HAP-1 (cell line): ENCODE data around the gene FGF10.

ENCODE experiments used
- DNase-seq, 2 experiments: peaks; one replicate each; pipeline ENCODE4 v3.0.0-alpha.2; 2016 to 2020; ENCODE audit warnings: low spot score in 2 of 2
- H3K27me3 ChIP-seq: fragments of 250-450 bp; sonication (Bioruptor Pico); 2 replicates; pipeline ENCODE4 v1.5.1; 2020; ENCODE audit warnings: low read depth, mild to moderate bottlenecking, moderate library complexity
- H3K36me3 ChIP-seq: fragments of 250-450 bp; sonication (Bioruptor Pico); replicated peaks from 2 replicates; pipeline ENCODE4 v1.5.1; 2020; ENCODE audit warnings: mild to moderate bottlenecking
- H3K4me1 ChIP-seq: fragments of 250-450 bp; sonication (Bioruptor Pico); 2 replicates; pipeline ENCODE4 v1.5.1; 2020; ENCODE audit warnings: mild to moderate bottlenecking
- H3K4me3 ChIP-seq: fragments of 250-450 bp; sonication (Bioruptor Pico); 2 replicates; pipeline ENCODE4 v1.5.1; 2020; ENCODE audit warnings: mild to moderate bottlenecking, moderate library complexity
- H3K9me3 ChIP-seq: fragments of 250-450 bp; sonication (Bioruptor Pico); 2 replicates; pipeline ENCODE4 v1.5.1; 2020; ENCODE audit warnings: mild to moderate bottlenecking, moderate library complexity
- in situ Hi-C: fragments of 300-500 bp; cut with MboI; formaldehyde crosslinking; loops from 3 replicates; pipeline ENCODE4 v1.14.3; 2020; ENCODE audit warnings: low sequenced_read_pairs, inconsistent platforms, mixed read lengths

Gene FGF10

DNA sequence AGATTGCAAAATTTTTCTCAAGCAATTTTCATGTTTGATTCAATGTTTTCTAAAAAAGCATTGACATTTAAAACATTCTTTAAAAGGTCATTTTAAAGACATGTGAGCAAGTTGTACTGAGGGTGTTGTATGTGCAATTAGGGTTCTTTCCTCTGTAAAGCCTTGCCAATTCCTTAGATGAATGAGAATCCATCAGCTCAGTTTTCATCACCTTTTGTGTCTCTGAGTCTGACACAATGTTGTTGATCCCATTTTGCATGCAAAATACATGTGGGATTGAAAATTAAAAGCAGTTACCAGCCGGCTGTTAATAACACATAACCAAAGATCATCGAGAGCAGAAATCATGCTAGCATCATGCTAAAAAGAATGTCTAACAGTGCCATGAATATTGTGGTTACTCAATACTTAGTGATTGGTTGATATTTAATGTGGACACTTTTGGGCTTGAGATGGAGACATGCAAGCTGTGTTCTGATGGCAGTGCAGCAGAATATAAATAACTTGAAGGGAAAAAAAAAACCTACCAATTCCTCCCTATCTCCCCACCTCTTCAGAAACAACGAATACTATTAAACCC lies 57.7 kb downstream of the FGF10 start:
- Histone ChIP-seq H3K4me1 (no peaks in the 10 kb centered on the region), H3K9me3 (no peaks in the 10 kb centered on the region), H3K27me3 (no peaks in the 10 kb centered on the region), H3K4me3 (no peak overlapping the region), H3K36me3 (no peaks in the 10 kb centered on the region)
- in situ Hi-C loops: no loop called here
- DNase-seq: no peak

DNA sequence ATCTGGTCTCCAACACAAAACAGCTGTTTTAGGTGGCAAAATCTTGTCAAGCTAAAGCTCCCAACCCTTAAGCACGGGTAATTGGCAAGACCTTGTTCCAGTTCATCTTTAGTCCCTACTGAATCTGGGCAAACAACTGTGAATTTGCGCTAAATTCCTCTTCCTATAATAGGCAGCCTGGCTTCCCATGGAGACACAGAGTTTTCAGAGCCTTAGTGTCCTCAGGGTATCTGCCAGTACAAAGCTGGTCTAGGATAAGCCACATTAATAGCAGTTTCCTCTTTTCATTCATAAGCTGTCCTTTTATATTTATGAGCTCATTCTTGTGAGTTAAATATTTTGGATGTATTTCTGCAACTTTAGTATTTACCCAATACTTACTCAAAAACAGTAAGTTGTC lies 59.5 kb downstream of the FGF10 start:
- DNase-seq: no peak
- Histone ChIP-seq H3K4me3 (no peak overlapping the region), H3K27me3 (no peaks in the 10 kb centered on the region), H3K36me3 (no peaks in the 10 kb centered on the region), H3K9me3 (no peaks in the 10 kb centered on the region), H3K4me1 (no peaks in the 10 kb centered on the region)
- in situ Hi-C loops: no loop called here

DNA sequence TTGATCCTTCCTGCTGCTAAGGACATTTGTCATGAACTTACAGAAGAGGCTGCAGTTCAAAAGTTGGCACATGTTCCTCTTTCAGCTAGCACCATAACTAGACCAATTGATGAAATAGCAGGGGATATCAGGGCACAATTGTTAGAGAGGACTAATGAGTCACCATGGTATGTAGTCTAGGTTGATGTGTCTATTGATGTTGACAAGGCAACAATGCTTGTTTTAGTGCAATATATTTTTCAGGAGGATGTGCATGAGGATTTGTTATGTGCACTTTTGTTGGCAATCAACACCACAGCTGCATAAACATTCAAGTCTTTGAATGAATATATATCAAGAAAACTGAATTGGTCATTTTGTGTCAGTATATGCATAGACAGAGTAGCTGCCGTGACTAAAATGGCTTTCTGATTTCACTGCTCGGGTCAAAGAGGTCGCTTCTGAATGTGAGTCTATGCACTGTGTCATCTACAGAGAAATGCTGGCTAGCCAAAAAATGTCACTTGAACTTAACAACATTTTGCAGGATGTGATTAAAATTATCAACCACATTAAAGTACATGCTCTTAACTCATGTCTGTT lies 68.0 kb downstream of the FGF10 start:
- no peaks in the 10 kb centered on the region for H3K9me3 ChIP-seq
- in situ Hi-C loops: no loop called here
- no peak overlapping the region for H3K4me3 ChIP-seq
- H3K4me1 ChIP-seq: no peaks in the 10 kb centered on the region
- H3K27me3 ChIP-seq: no peaks in the 10 kb centered on the region
- no peak for DNase-seq
- H3K36me3 ChIP-seq: no peaks in the 10 kb centered on the region

DNA sequence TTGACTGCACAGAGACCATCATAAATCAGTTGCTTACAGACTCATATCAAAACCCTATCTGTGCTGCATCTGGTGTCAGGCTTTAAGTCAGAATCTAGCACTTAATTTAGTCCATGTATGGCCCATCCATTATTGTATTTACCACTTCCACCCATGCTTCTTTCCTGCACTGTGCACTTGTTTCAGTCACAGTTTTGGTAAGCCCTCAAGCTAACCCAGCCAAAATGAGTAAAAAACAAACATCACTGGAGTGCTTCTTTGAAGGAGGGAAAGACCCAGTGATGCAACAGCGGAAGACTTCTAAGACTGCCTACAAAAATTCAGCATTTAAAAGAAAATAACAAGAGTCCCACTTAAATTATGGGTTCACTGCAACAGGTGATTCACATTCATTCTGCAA lies 69.0 kb downstream of the FGF10 start:
- no peak overlapping the region for H3K4me3 ChIP-seq
- H3K27me3 ChIP-seq: no peaks in the 10 kb centered on the region
- no peaks in the 10 kb centered on the region for H3K36me3 ChIP-seq
- no peak for DNase-seq
- in situ Hi-C loops: no loop called here
- H3K9me3 ChIP-seq: no peaks in the 10 kb centered on the region
- no peaks in the 10 kb centered on the region for H3K4me1 ChIP-seq

DNA sequence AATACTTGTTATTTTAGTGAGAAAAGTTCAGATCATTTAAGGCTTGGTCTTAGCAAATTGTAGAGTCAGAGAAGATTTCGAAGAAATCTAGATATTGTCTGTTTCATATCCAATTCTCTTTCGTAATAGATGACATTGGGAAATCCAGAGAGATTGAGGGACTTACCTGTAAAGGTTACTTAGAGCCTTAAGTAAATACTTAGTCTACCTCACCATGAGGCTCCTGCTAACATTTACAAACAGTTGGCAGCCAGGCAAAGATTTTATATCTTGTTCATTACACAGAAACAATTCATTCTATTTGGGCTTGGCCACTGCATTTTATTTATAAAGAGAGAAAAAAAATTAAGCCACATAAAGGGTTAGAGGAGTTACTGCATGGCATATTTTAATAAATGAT lies 70.3 kb downstream of the FGF10 start:
- no peaks in the 10 kb centered on the region for H3K27me3 ChIP-seq
- no peak for DNase-seq
- in situ Hi-C loops: no loop called here

DNA sequence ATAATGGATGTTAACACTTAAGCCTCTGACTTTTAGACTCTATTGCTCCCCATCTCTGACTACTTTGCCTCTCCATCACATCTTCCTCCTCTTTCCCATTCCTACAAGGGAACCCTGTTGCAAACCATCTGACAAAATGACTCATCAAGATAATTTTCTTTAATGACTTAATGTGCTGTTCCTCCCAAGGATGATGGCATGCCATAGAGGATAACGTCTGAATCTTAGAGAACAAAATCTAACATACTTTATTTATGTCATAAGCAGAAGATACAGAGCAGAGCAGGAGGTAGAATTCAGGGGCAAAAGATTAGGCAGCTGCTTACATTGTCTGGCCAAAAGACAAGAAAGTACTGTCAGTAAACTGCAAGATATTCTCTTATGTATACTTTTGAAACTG lies 76.8 kb downstream of the FGF10 start:
- no peaks in the 10 kb centered on the region for H3K4me1 ChIP-seq
- H3K9me3 ChIP-seq: no peaks in the 10 kb centered on the region
- H3K4me3 ChIP-seq: no peak overlapping the region
- no peaks in the 10 kb centered on the region for H3K36me3 ChIP-seq
- in situ Hi-C loops: no loop called here
- no peaks in the 10 kb centered on the region for H3K27me3 ChIP-seq
- DNase-seq: no peak

More for the DNA sequence above, 70.3 kb downstream of the FGF10 start:
- Histone ChIP-seq H3K4me3 (no peak overlapping the region), H3K36me3 (no peaks in the 10 kb centered on the region), H3K9me3 (no peaks in the 10 kb centered on the region), H3K4me1 (no peaks in the 10 kb centered on the region)

DNA sequence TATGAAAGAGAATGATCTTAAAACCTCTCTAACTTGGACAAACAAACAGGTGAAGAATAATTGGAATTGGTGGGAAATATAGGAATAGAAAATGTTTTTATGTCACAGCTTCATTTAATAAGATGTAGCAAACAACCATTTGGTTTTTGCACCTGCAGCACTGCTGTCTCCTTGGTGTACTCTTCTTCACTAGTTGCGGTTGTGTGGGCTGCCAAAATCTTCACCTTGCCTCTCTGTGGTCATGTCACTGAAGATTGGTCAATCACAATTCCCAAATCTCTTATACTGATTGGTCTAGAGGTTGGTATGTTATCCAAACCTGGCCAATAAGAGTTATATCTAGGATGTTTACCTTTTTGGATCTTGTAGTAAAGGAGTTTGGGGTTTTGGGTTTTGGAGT lies 88.7 kb downstream of the FGF10 start:
- no peak for DNase-seq
- in situ Hi-C loops: no loop called here

DNA sequence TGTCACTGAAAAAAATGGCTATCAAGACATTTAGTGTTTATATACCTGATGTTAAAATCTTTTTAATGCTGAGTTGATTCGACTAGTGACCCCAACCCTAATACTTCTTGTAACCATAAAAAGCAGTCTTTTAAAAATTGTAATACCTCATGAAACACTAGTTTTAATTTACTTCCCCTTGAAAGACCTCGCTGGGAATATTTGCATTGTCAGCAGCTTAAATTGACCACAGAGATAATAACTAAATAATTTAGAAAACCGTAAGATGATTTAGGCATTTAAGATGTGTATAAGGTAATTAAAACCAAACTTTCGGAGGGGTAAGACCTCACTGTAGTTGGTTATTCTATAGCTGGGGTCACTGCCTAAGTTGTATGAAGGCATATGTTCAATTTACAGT lies 89.8 kb downstream of the FGF10 start:
- Histone ChIP-seq H3K36me3 (no peaks in the 10 kb centered on the region), H3K9me3 (no peaks in the 10 kb centered on the region), H3K4me3 (no peak overlapping the region), H3K4me1 (no peaks in the 10 kb centered on the region), H3K27me3 (no peaks in the 10 kb centered on the region; the same call in 1 of the 2 replicates)
- in situ Hi-C loops: no loop called here
- DNase-seq: no peak

More for the DNA sequence above, 88.7 kb downstream of the FGF10 start:
- H3K4me1 ChIP-seq: no peaks in the 10 kb centered on the region
- no peaks in the 10 kb centered on the region for H3K36me3 ChIP-seq
- no peaks in the 10 kb centered on the region for H3K9me3 ChIP-seq
- H3K27me3 ChIP-seq: no peaks in the 10 kb centered on the region; the same call in 1 of the 2 replicates
- no peak overlapping the region for H3K4me3 ChIP-seq

DNA sequence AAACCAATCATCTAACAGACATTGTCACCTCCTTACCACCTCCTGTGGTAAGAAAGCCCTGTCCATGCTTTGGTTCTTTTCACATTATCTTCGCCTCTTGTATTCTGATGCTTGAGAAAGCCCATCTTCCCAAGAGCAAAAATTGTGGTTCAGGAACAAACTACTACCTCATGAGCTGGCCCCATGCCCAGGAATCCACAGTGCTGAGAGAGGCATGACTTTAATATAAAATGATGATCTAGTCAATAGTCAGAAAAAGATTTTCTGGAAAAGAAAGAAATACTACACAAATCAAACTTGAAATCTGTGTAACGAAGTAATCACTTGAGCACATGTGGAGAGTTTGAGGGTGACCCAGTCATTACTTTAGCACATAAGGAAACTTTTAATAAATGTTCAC lies 94.7 kb downstream of the FGF10 start:
- DNase-seq: no peak
- Histone ChIP-seq H3K9me3 (no peaks in the 10 kb centered on the region), H3K36me3 (no peaks in the 10 kb centered on the region), H3K4me3 (no peak overlapping the region), H3K27me3 (no peaks in the 10 kb centered on the region; the same call in 1 of the 2 replicates), H3K4me1 (no peaks in the 10 kb centered on the region)
- in situ Hi-C loops: no loop called here

DNA sequence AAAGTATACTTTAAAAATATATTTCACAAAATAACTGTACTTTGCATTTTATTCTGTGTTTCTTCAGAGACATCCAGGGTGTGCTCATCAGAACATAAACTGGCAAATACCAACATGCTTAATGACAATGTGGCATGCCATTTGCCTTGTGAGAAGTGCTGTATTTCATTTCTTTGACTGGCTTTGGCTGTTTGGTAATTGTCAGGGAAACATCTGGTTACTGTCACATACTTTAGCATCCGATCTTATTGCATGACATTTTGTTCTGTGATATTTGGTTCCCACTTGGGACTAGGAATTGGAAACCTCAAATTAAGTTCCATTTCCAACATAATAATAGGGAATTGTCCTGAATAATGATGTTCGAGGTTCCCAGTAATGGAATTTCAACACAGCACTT lies 96.5 kb downstream of the FGF10 start:
- H3K27me3 ChIP-seq: no peaks in the 10 kb centered on the region
- H3K4me3 ChIP-seq: no peak overlapping the region
- no peak for DNase-seq
- H3K4me1 ChIP-seq: no peaks in the 10 kb centered on the region
- H3K36me3 ChIP-seq: no peaks in the 10 kb centered on the region
- in situ Hi-C loops: no loop called here
- no peaks in the 10 kb centered on the region for H3K9me3 ChIP-seq

DNA sequence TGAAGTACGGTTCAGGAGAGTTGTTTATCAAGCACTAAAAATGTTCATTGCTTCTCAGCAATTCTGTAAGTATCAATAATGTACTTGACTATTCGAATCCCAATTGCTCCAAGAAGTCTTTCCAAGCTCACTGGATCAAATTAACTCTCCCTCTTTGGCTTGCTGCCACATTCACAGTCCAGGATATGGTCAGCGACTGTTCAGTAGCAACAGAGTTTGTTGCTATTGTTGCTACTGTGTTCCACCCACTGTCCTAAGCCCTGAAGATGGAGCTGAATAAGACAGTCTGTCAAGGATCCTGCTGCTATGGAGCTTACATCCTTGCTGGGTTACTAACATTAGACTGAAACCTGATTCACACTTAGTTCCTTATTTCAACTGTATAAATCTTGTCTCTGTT lies 110.8 kb downstream of the FGF10 start:
- in situ Hi-C loops: no loop called here
- Histone ChIP-seq H3K36me3 (no peaks in the 10 kb centered on the region), H3K4me1 (no peaks in the 10 kb centered on the region), H3K9me3 (no peaks in the 10 kb centered on the region), H3K4me3 (no peak overlapping the region), H3K27me3 (no peaks in the 10 kb centered on the region)
- DNase-seq: no peak

DNA sequence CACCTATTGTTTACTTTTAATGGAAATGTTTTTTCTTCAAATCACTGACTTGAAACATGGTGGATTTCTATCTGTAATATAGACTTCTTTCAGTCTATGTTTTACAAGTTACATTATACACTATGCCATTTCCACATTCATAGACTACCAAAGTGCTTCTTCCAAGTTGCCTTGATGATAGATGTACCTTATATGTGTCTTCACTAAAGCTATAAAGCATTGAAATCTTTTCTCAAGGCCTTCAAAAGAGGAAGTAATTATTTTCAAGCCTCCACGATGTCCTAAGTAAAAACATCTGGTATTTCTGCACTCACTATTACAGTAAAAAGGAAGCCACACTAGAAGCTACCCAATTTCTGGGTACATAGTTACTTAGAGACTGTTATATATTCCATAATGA lies 113.3 kb downstream of the FGF10 start:
- Histone ChIP-seq H3K9me3 (no peaks in the 10 kb centered on the region), H3K36me3 (no peaks in the 10 kb centered on the region), H3K27me3 (no peaks in the 10 kb centered on the region), H3K4me3 (no peak overlapping the region), H3K4me1 (no peaks in the 10 kb centered on the region)
- in situ Hi-C loops: no loop called here
- DNase-seq: no peak

DNA sequence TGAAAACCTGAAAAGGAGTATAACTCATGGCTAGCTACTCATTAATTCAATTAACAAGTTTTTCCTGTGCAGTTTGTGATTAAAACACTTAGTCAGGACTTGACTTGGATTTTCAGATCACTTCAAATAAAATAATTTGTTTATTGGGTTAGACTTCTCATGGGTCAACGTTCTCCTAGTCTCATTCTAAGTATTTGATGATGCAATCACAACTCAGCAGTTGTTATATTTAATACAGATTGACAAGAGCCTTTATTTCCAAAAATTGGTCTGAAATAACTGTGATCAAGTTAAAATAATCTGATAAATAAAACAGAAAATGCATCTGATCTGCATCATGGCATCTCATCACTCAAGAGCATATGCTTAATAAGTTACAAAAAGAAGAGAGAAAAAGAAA lies 113.9 kb downstream of the FGF10 start:
- no peaks in the 10 kb centered on the region for H3K9me3 ChIP-seq
- H3K36me3 ChIP-seq: no peaks in the 10 kb centered on the region
- H3K27me3 ChIP-seq: no peaks in the 10 kb centered on the region
- H3K4me3 ChIP-seq: no peak overlapping the region
- in situ Hi-C loops: no loop called here
- H3K4me1 ChIP-seq: no peaks in the 10 kb centered on the region
- no peak for DNase-seq

DNA sequence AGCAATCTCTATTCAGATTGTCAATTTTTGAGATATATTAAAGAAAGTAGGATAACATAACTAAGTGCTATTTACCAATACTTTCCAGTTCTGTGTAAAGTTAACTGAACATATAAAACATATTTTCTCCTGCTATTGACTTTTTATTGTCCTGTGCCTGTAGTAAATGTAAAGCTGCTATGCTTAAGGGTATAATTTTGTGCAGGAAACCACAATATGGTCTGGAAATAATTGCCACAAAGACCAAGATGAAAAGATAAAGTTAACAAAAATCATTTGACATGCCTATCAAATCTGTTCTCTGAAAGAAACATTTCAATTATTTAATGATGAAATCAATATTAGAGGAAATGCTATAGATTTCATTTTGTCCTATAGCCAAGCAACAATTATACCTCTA lies 121.3 kb downstream of the FGF10 start:
- in situ Hi-C loops: no loop called here
- no peaks in the 10 kb centered on the region for H3K9me3 ChIP-seq
- no peaks in the 10 kb centered on the region for H3K4me1 ChIP-seq
- no peak for DNase-seq
- no peak overlapping the region for H3K4me3 ChIP-seq
- H3K36me3 ChIP-seq: no peaks in the 10 kb centered on the region
- H3K27me3 ChIP-seq: 0 out of 2 replicates have a peak, but pooled peaks cover 2% of the 10 kb centered on the region
